GM18498 (cell line): ENCODE measurements around the gene FGF23.
"Not testable (repeated sequence)": the region's sequence is repeated elsewhere in the genome, so short reads cannot be mapped to it uniquely, and the experiment has no call there.

ENCODE experiments used
- ATAC-seq: cut with Tn5 transposase; IDR thresholded peaks from one replicate; pipeline ENCODE4 v1.9.1; 2021; ENCODE audit warnings: mild to moderate bottlenecking, moderate library complexity; ENCODE audit not compliant: unreplicated experiment

FGF23 gene

GRCh38 chr12:4379405-4379804 lies at the start of gene FGF23:
TSS of gene FGF23 (minus strand) at chr12:4379712. CDS start at chr12:4379582, 130 bp downstream.
- no peak for ATAC-seq

- ATAC-seq: no peak
Measured at GRCh38 chr12:4424422-4424821, 44.9 kb upstream of the FGF23 start.

- no peak for ATAC-seq
Measured at GRCh38 chr12:4423528-4424195, 44.1 kb upstream of the FGF23 start.

GRCh38 chr12:4422985-4423384 lies 43.5 kb upstream of the FGF23 start:
- ATAC-seq: no peak

- no peak for ATAC-seq
Measured at GRCh38 chr12:4421590-4422031, 42.1 kb upstream of the FGF23 start.

GRCh38 chr12:4420138-4420670 lies 40.7 kb upstream of the FGF23 start:
- no peak for ATAC-seq

- no peak for ATAC-seq
Measured at GRCh38 chr12:4418913-4419312, 39.4 kb upstream of the FGF23 start.

GRCh38 chr12:4417936-4418335 lies 38.4 kb upstream of the FGF23 start:
- ATAC-seq: no peak

GRCh38 chr12:4417455-4417854 lies 37.9 kb upstream of the FGF23 start:
- ATAC-seq: no peak

GRCh38 chr12:4416276-4416675 lies 36.8 kb upstream of the FGF23 start:
- ATAC-seq: no peak

- ATAC-seq: no peak
Measured at GRCh38 chr12:4412465-4412864, 33.0 kb upstream of the FGF23 start.

GRCh38 chr12:4412056-4412455 lies 32.5 kb upstream of the FGF23 start:
- no peak for ATAC-seq

- no peak for ATAC-seq
Measured at GRCh38 chr12:4407136-4407535, 27.6 kb upstream of the FGF23 start.

GRCh38 chr12:4404877-4405637 lies 25.5 kb upstream of the FGF23 start:
- not testable (repeated sequence) for ATAC-seq

- no peak for ATAC-seq
Measured at GRCh38 chr12:4402996-4403395, 23.5 kb upstream of the FGF23 start.

- ATAC-seq: no peak
Measured at GRCh38 chr12:4401117-4401516, 21.6 kb upstream of the FGF23 start.

- ATAC-seq: no peak
Measured at GRCh38 chr12:4395818-4396217, 16.3 kb upstream of the FGF23 start.

GRCh38 chr12:4393211-4393610 lies 13.7 kb upstream of the FGF23 start:
- no peak for ATAC-seq

- no peak for ATAC-seq
Measured at GRCh38 chr12:4392223-4392742, 12.8 kb upstream of the FGF23 start.

GRCh38 chr12:4388662-4389061 lies 9.2 kb upstream of the FGF23 start:
- no peak for ATAC-seq

GRCh38 chr12:4388032-4388431 lies 8.5 kb upstream of the FGF23 start:
- no peak for ATAC-seq

- ATAC-seq: no peak
Measured at GRCh38 chr12:4387607-4388006, 8.1 kb upstream of the FGF23 start.
